ENCODE results near the gene PHLPP1. TPM values are rescaled to one million over a fixed set of nuclear protein-coding genes. Genes with fewer than 3 reads are reported as not detected.

Gene PHLPP1
- polyA plus RNA-seq, 1 experiment: 5.6 TPM

DNA sequence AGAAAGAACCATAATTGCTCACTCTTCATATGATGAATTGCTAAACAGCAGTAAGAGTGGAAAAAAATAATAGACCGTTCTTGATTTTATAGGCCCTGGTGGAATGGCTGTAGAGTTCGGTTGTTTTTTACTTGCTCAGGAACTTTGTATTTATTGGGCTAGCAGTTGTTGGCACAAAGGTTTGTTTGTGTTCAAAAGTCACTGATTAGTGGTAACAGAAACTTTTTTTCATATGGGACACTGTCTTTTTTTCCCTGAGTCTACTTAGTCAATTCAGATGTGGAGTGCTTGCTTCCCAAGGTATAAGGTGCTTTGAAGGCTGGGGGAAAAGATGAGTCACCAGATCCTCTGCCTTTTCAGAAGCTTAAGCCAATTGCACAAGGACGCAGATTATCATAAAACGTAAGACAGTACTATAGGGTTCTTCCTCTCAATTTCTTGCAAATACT lies 25.8 kb downstream of the PHLPP1 start:
- TF ChIP-seq, protein P1, sequence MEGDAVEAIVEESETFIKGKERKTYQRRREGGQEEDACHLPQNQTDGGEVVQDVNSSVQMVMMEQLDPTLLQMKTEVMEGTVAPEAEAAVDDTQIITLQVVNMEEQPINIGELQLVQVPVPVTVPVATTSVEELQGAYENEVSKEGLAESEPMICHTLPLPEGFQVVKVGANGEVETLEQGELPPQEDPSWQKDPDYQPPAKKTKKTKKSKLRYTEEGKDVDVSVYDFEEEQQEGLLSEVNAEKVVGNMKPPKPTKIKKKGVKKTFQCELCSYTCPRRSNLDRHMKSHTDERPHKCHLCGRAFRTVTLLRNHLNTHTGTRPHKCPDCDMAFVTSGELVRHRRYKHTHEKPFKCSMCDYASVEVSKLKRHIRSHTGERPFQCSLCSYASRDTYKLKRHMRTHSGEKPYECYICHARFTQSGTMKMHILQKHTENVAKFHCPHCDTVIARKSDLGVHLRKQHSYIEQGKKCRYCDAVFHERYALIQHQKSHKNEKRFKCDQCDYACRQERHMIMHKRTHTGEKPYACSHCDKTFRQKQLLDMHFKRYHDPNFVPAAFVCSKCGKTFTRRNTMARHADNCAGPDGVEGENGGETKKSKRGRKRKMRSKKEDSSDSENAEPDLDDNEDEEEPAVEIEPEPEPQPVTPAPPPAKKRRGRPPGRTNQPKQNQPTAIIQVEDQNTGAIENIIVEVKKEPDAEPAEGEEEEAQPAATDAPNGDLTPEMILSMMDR (IDR thresholded peaks at IDR 0.05; ENCODE audit: low read depth, low read length): no peak
- CTCF ChIA-PET: no interaction called here

DNA sequence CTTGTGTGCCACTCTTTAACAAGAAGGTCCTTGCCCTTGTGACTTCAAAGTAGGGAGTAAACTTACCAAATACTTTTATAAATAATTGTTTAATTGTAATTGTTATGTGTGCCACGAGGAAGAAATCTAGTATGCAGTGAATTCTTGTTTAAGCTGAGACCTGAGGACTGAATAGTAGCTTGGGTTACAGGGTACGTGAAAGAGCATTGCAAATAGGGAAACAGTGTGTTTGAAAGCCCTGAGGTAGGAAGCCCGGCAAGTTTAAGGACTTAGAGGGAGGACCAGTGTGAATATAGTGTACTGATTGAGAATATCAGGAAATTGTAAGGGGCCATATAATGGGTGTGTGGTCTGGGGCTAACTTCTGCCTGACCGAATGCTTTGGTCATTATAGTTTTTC lies 26.2 kb downstream of the PHLPP1 start:
- Histone ChIP-seq H3K27me3 (ENCODE audit: control insufficient read depth, insufficient read depth, low read length) (no peaks in the 10 kb centered on the region), H3K27ac (ENCODE audit: low read depth, low read length) (no peak overlapping the region), H3K4me3 (ENCODE audit: low read depth, low read length) (no peak overlapping the region), H3K9me3 (ENCODE audit: control insufficient read depth, insufficient read depth, low read length) (no peaks in the 10 kb centered on the region)
- TF ChIP-seq, protein P1 (IDR thresholded peaks at IDR 0.05; ENCODE audit: low read depth, low read length): no peak
- DNase-seq (ENCODE audit: low read depth, low spot score): no peak
- CTCF ChIA-PET: no interaction called here
- POLR2A ChIA-PET: no interaction called here

More for the DNA sequence above, 25.8 kb downstream of the PHLPP1 start:
- POLR2A ChIA-PET: no interaction called here
- Histone ChIP-seq H3K27ac (ENCODE audit: low read depth, low read length) (no peak overlapping the region), H3K9me3 (ENCODE audit: control insufficient read depth, insufficient read depth, low read length) (no peaks in the 10 kb centered on the region), H3K4me3 (ENCODE audit: low read depth, low read length) (no peak overlapping the region), H3K27me3 (ENCODE audit: control insufficient read depth, insufficient read depth, low read length) (no peaks in the 10 kb centered on the region)
- no peak for DNase-seq (ENCODE audit: low read depth, low spot score)

DNA sequence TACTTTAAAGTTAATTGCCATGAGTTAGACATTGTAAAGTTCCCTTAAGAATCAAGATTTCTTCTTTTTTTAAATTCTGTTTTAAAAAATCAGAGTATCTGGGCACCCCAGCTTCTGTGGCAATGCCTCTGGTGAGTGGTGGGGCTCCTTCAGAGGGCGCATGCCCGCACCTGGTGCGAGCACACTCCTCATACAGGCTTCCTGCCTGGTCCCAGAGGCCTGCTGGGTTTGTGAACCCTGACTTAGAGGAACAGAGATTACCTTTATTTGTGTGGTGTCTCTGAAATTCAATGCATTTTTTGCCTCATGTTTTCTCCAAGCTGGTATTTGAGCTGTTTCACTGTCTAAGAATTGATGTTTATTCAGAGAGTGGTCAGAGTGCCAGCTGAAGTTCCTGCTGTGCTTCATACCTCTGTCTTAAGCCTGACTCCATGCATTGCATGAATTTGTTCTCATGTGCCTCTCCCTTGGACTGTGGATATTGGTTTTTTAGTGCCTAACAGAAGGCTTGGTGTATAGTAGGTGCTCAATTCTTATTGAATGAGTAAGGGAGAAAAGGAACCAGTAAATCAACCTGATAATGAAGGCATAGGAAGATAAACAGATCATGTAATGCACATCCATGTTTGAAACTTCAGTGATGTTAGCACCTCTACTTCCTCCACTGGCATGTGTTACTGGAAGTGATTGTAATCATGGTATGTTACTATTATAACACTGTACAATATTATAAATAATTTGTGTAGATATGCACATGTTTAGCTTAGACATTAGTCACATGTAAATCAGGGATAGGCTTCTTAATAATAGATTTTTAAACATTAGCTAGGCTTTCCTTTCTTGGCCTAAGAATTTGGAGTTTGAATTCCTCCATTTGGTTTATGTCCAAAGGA lies 29.0 kb downstream of the PHLPP1 start:
- Histone ChIP-seq H3K27ac (ENCODE audit: low read depth, low read length) (no peak overlapping the region), H3K27me3 (ENCODE audit: control insufficient read depth, insufficient read depth, low read length) (no peaks in the 10 kb centered on the region), H3K9me3 (ENCODE audit: control insufficient read depth, insufficient read depth, low read length) (no peaks in the 10 kb centered on the region), H3K4me3 (ENCODE audit: low read depth, low read length) (no peak overlapping the region)
- POLR2A ChIA-PET: no interaction called here
- TF ChIP-seq, protein P1 (IDR thresholded peaks at IDR 0.05; ENCODE audit: low read depth, low read length): no peak
- DNase-seq (ENCODE audit: low read depth, low spot score): no peak
- CTCF ChIA-PET: interaction anchor here (0.9 kb wide), 1 partner anchor 192 kb away, joined by 3 read pairs; no protein-coding TSS in a partner anchor

DNA sequence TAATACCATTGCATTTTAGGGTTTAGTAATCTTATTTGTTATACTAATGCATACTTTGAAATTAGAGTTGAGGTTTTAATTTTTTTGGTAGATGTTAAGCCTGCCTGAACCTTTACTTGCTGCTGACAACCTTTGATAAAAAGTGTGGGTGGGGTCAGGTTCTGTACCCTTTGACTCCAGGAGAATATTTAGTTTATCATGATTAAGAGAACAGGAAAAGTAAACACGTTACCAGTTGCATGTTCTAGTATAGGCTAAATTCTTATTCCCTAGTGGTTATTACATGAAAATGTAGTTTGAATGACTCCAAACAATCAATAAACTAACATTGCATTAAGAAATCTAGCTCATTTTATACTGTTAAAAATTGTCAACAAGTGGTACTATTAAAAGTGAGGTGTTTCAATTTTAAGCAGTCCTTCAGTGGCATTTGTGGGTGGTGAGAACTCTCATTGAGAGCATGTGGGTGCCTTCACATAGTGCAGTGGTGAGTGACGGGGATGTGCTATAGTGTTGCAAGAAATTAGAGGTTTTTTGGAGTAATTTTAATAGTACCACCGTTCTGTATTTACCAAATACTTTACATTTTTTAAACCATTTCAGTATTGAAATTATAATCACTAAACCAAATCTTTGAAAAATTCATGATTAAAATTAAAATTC lies 29.9 kb downstream of the PHLPP1 start:
- Histone ChIP-seq H3K9me3 (ENCODE audit: control insufficient read depth, insufficient read depth, low read length) (no peaks in the 10 kb centered on the region; the same call in 1 of the 2 replicates), H3K27ac (ENCODE audit: low read depth, low read length) (no peak overlapping the region), H3K4me3 (ENCODE audit: low read depth, low read length) (no peak overlapping the region), H3K27me3 (ENCODE audit: control insufficient read depth, insufficient read depth, low read length) (no peaks in the 10 kb centered on the region)
- TF ChIP-seq, protein P1 (IDR thresholded peaks at IDR 0.05; ENCODE audit: low read depth, low read length): no peak
- ChIA-PET CTCF (interaction anchor here (0.9 kb wide), 1 partner anchor 191 kb away, joined by 3 read pairs; no protein-coding TSS in a partner anchor), POLR2A (no interaction called here)
- DNase-seq (ENCODE audit: low read depth, low spot score): no peak

DNA sequence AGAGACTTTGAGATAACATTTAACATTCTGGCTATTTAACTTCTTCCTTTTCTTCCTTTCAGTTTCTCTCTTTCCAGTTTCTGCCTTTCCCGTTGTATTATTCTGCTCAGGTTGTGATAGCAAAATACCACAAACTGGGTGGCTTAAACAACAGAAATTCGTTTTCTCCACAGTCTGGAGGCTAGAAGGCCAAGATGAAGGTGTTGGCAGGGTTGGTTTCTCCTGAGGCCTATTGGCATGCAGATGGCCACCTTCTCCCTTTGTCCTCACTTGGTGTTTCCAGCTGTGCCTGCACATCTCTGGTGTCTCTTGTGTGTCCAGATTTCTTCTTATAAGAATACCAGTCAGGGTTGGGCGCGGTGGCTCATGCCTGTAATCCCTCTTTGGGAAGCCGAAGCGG lies 34.0 kb downstream of the PHLPP1 start:
- H3K27ac ChIP-seq (ENCODE audit: low read depth, low read length): no peak overlapping the region
- ChIA-PET CTCF (interaction anchor here (1.5 kb wide), 1 partner anchor 233 kb away, joined by 7 read pairs; no protein-coding TSS in a partner anchor), POLR2A (no interaction called here)
- DNase-seq (ENCODE audit: low read depth, low spot score): no peak
- H3K9me3 ChIP-seq (ENCODE audit: control insufficient read depth, insufficient read depth, low read length): no peaks in the 10 kb centered on the region; the same call in 1 of the 2 replicates
- H3K4me3 ChIP-seq (ENCODE audit: low read depth, low read length): no peak overlapping the region
- TF ChIP-seq, protein P1 (IDR thresholded peaks at IDR 0.05; ENCODE audit: low read depth, low read length): no peak
- H3K27me3 ChIP-seq (ENCODE audit: control insufficient read depth, insufficient read depth, low read length): no peaks in the 10 kb centered on the region

All from AG04450 (cell line).